NT2/D1 (cell line): ENCODE results near the gene LRP5.

Source experiments
- SUZ12 ChIP-seq: IDR thresholded peaks from 2 replicates; pipeline ENCODE4 v1.6.1; 2011; ENCODE audit not compliant: insufficient read length, insufficient read depth; ENCODE audit errors: extremely low read depth
- YY1 ChIP-seq: IDR thresholded peaks from 2 replicates; pipeline ENCODE4 v1.6.1; 2011; ENCODE audit not compliant: insufficient read length, insufficient read depth
- ZNF274 ChIP-seq: IDR thresholded peaks from 2 replicates; pipeline ENCODE4 v1.6.1; 2011; ENCODE audit warnings: mild to moderate bottlenecking, low read depth, low read length

- TF ChIP-seq SUZ12 (no peak), ZNF274 (no peak), YY1 (no peak)
Measured at GRCh38 chr11:68311160-68312116, 953 bp upstream of the LRP5 start.
